Caco-2 (cell line): ENCODE results near the gene CKAP2L. TPM values are rescaled to one million over a fixed set of nuclear protein-coding genes. Genes with fewer than 3 reads are reported as not detected.
"Not testable (repeated sequence)": the region's sequence is repeated elsewhere in the genome, so short reads cannot be mapped to it uniquely, and the experiment has no call there.

Source experiments
- BruUV-seq: library from RNA; stranded (reverse); fragments of 400-500 nt; replicated peaks from 2 replicates; lab custom pipeline; 2021; lab: Mats Ljungman, UMichigan
- CTCF ChIA-PET: fragments of 300-600 bp; sonication (Branson Sonifier 250); formaldehyde crosslinking; loops from one replicate; lab custom pipeline; 2022; ENCODE audit warnings: antibody characterized with exemption; lab: Charles Lee
- POLR2A ChIA-PET: fragments of 300-600 bp; sonication (Branson Sonifier 250); formaldehyde crosslinking; loops from one replicate; lab custom pipeline; 2022; ENCODE audit warnings: antibody characterized with exemption; lab: Charles Lee
- DNase-seq, 2 experiments: peaks; one replicate each; pipeline versions ENCODE4 v3.0.0 to v3.0.0-alpha.2; 2020 to 2022
- H3K27me3 ChIP-seq: replicated peaks from 2 replicates; pipeline ENCODE4 v1.6.0; 2011; ENCODE audit warnings: low read length; ENCODE audit not compliant: control insufficient read depth, insufficient read depth
- H3K36me3 ChIP-seq: 2 replicates; pipeline ENCODE4 v1.5.1; 2011; ENCODE audit warnings: low read length; ENCODE audit not compliant: control insufficient read depth, insufficient read depth
- H3K4me1 ChIP-seq: fragments of 250-450 bp; sonication (Bioruptor Pico); 2 replicates; pipeline ENCODE4 v1.5.1; 2020; ENCODE audit warnings: mild to moderate bottlenecking
- H3K4me3 ChIP-seq: 2 replicates; pipeline ENCODE4 v1.5.1; 2011; ENCODE audit warnings: low read depth, mild to moderate bottlenecking, control low read depth, low read length
- H3K9me3 ChIP-seq: fragments of 250-450 bp; sonication (Bioruptor Pico); 2 replicates; pipeline ENCODE4 v1.5.1; 2020; ENCODE audit warnings: mild to moderate bottlenecking, moderate library complexity
- H3K27ac Mint-ChIP-seq: one replicate; pipeline ENCODE4 v1.8.0; 2022; ENCODE audit warnings: mixed read lengths; ENCODE audit not compliant: unreplicated experiment
- H3K27me3 Mint-ChIP-seq: one replicate; pipeline ENCODE4 v1.8.0; 2022; ENCODE audit warnings: mixed read lengths; ENCODE audit not compliant: insufficient read depth, unreplicated experiment
- H3K36me3 Mint-ChIP-seq: one replicate; pipeline ENCODE4 v1.8.0; 2022; ENCODE audit warnings: mild to moderate bottlenecking, mixed read lengths; ENCODE audit not compliant: insufficient read depth, unreplicated experiment
- H3K4me1 Mint-ChIP-seq: one replicate; pipeline ENCODE4 v1.8.0; 2022; ENCODE audit warnings: low read depth, mixed read lengths; ENCODE audit not compliant: unreplicated experiment
- H3K4me3 Mint-ChIP-seq: one replicate; pipeline ENCODE4 v1.8.0; 2022; ENCODE audit warnings: mild to moderate bottlenecking, moderate library complexity, mixed read lengths; ENCODE audit not compliant: unreplicated experiment
- H3K9me3 Mint-ChIP-seq: one replicate; pipeline ENCODE4 v1.8.0; 2022; ENCODE audit warnings: mixed read lengths; ENCODE audit not compliant: unreplicated experiment
- CTCF ChIP-seq, 2 experiments: fragments of 200-600 bp in 1 of 2; IDR thresholded peaks; 1 replicate in 1 of 2; 2 replicates in 1 of 2; pipeline versions ENCODE4 v1.5.1 to v1.8.0; 2011 to 2022; ENCODE audit warnings: antibody characterized with exemption in 1 of 2, control low read depth in 1 of 2, inconsistent platforms in 1 of 2, low read depth in 1 of 2, low read length in 1 of 2, mild to moderate bottlenecking in 1 of 2, moderate library complexity in 1 of 2; ENCODE audit not compliant: insufficient read depth in 1 of 2, severe bottlenecking in 1 of 2, unreplicated experiment in 1 of 2
- intact Hi-C: fragments of 100-400 bp; cut with micrococcal nuclease; formaldehyde crosslinking; loops from one replicate; pipeline ENCODE4 v1.10.0; 2022; ENCODE audit not compliant: unreplicated experiment
- total RNA-seq: library from RNA; stranded (reverse); gene quantifications from 2 replicates; pipeline ENCODE4 v1.2.3, GENCODE V29; 2022

The CKAP2L gene
- total RNA-seq, 1 experiment from 2014 or later, result 20.7 TPM

- CTCF ChIA-PET, result interaction anchor here (0.6 to 1.2 kb wide), 2 partner anchors 11 to 25 kb away, joined by 3 to 4 read pairs; no protein-coding TSS in a partner anchor
Measured at GRCh38 chr2:112716094-112716493, 48.3 kb downstream of the CKAP2L start.

DNA sequence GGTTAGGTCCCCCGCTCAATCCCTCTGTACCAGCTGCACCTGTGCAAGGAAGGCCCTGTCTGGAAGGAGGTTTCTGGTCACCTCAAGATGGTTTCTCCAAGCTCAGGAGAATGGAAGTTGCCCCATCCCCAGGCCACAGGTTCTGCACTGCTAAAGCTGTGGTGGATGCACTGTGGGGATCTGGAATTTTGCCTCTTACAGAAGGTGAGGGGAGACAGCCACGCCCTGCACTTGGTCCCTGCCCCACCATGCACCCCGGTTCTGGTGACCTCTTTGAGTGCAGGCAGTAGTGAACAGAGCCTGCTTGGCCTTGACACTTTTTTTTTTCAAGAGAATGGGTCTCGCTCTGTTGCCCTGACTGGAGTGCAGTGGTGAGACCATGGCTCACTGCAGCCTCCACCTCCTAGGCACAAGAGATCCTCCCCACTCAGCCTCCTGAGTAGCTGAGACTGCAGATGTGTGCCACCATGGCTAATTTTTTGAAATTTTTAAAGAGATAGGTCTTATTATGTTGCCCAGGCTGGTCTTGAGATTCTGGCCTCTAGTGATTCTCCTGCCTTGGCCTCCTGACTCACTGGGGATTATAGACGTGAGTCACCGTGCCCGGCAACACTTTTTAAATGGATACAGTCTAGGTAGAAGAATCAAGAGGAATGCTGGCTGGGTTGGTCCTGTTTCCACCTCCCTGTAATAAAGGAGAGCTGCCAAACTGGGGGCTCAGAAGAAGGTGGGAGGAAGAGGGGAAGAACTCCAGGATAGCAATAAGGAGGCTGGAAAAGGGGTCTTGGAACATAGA lies 49.4 kb downstream of the CKAP2L start:
- Mint-ChIP-seq H3K9me3 (no peaks in the 10 kb centered on the region), H3K4me1 (peaks cover 10% of the 10 kb centered on the region), H3K27ac (no peak overlapping the region), H3K36me3 (peaks cover 6% of the 10 kb centered on the region), H3K4me3 (no peak overlapping the region), H3K27me3 (peaks cover 3% of the 10 kb centered on the region)
- no TSS peak for BruUV-seq
- no peak overlapping the region for H3K4me3 ChIP-seq
- DNase-seq, result no peak
- peaks cover 9% of the 10 kb centered on the region; the same call in 1 of the 2 replicates for H3K4me1 ChIP-seq
- CTCF ChIA-PET, result interaction anchor here (0.6 to 1.2 kb wide), 2 partner anchors 12 to 24 kb away, joined by 3 to 4 read pairs; no protein-coding TSS in a partner anchor
- H3K27me3 ChIP-seq, result no peaks in the 10 kb centered on the region
- no peaks in the 10 kb centered on the region for H3K9me3 ChIP-seq
- POLR2A ChIA-PET, result no interaction called here
- intact Hi-C loops, result no loop called here
- H3K36me3 ChIP-seq, result no peaks in the 10 kb centered on the region
- no peak for TF ChIP-seq CTCF (IDR thresholded peaks at IDR 0.05; ENCODE audit: insufficient read depth in 1 of 2, low read depth in 1 of 2, low read length in 1 of 2, severe bottlenecking in 1 of 2, unreplicated experiment in 1 of 2)

More at GRCh38 chr2:112716094-112716493, 48.3 kb downstream of the CKAP2L start:
- intact Hi-C loops, H3K4me3 ChIP-seq, POLR2A ChIA-PET, BruUV-seq, H3K4me3 Mint-ChIP-seq, H3K36me3 Mint-ChIP-seq, H3K27me3 ChIP-seq, H3K36me3 ChIP-seq, H3K4me1 ChIP-seq, H3K27ac Mint-ChIP-seq, DNase-seq, H3K9me3 Mint-ChIP-seq, H3K27me3 Mint-ChIP-seq, H3K9me3 ChIP-seq: not testable (repeated sequence)
- H3K4me1 Mint-ChIP-seq, result peaks cover 10% of the 10 kb centered on the region

- Histone ChIP-seq H3K27me3 (no peaks in the 10 kb centered on the region), H3K4me3 (no peak overlapping the region), H3K9me3 (no peaks in the 10 kb centered on the region), H3K36me3 (no peaks in the 10 kb centered on the region), H3K4me1 (peaks cover 9% of the 10 kb centered on the region; the same call in 1 of the 2 replicates)
- H3K36me3 Mint-ChIP-seq, result peaks cover 6% of the 10 kb centered on the region
- H3K4me1 Mint-ChIP-seq, result peaks cover 10% of the 10 kb centered on the region
- peaks cover 3% of the 10 kb centered on the region for H3K27me3 Mint-ChIP-seq
- intact Hi-C loops, result no loop called here
- H3K4me3 Mint-ChIP-seq, result no peak overlapping the region
- CTCF ChIA-PET, result no interaction called here
- POLR2A ChIA-PET, result no interaction called here
- no TSS peak for BruUV-seq
- no peak overlapping the region for H3K27ac Mint-ChIP-seq
- no peak for DNase-seq
- H3K9me3 Mint-ChIP-seq, result no peaks in the 10 kb centered on the region
- TF ChIP-seq CTCF (IDR thresholded peaks at IDR 0.05; ENCODE audit: insufficient read depth in 1 of 2, low read depth in 1 of 2, low read length in 1 of 2, severe bottlenecking in 1 of 2, unreplicated experiment in 1 of 2), result no peak
Measured at GRCh38 chr2:112714331-112714730, 50.1 kb downstream of the CKAP2L start.
